GM19043 (cell line): Measurements from ENCODE around the gene EFNA3.

Source experiments
- ATAC-seq: cut with Tn5 transposase; IDR thresholded peaks from one replicate; pipeline ENCODE4 v1.9.1; 2021; ENCODE audit warnings: low read depth; ENCODE audit not compliant: unreplicated experiment

The EFNA3 gene

GRCh38 chr1:155064832-155065429 lies 13.7 kb upstream of the EFNA3 start:
- no peak for ATAC-seq

- ATAC-seq = no peak
Measured at GRCh38 chr1:155066777-155067176, 11.9 kb upstream of the EFNA3 start.

GRCh38 chr1:155068599-155068998 lies 10.0 kb upstream of the EFNA3 start:
- ATAC-seq = no peak

DNA sequence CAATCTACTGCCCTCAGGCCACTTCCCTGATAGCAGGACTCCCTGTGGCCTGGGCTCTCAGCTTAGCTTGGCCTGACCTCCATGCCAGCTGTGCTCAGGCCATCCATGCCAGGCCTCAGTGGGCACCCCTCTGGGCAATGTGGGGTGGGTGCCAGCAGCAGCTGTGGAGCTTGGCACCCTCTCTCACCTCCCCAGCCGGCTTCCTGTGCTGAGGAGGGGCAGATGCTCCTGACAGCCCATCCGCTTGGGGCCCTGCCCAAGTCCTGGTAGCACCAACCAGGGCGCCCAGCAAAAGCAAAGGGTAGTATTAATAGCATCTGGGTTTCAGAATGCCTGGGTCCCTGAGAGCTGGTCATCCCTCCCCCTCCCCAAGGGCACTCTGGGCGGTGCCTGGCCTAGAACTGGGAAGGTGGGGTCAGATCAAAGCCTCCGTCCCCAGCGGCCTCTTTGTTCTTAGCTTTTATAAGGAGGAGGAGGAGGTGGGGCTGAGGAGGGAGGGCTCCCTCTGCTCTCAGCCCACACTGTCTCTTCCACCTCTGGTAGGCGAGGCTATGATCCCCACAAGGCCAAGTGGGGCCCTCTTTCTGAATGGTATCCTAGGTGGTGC lies 9.0 kb upstream of the EFNA3 start:
- no peak for ATAC-seq

DNA sequence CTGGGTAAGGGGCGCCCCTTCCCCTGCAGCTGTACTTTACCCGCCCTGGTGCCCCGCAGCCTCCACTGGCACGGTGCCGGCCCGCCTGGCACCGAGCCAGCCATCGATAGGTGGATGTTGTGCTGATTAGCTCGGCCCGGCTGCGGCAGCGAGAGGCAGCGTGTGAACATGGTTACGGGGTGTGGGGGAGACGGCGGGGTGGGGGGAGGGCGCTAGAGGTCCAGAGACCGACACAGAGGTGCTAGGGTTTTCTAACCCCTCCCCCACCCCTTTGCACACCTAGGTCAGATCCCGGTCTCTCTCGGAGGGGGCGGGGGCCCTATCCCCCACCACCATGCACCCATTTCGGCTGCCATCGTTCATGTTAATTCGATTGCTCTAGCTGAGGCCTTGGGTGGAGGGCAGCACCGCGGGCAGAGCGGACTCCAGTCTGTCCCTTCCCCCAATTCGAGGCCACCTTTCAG lies 8.4 kb upstream of the EFNA3 start:
- ATAC-seq = no peak

DNA sequence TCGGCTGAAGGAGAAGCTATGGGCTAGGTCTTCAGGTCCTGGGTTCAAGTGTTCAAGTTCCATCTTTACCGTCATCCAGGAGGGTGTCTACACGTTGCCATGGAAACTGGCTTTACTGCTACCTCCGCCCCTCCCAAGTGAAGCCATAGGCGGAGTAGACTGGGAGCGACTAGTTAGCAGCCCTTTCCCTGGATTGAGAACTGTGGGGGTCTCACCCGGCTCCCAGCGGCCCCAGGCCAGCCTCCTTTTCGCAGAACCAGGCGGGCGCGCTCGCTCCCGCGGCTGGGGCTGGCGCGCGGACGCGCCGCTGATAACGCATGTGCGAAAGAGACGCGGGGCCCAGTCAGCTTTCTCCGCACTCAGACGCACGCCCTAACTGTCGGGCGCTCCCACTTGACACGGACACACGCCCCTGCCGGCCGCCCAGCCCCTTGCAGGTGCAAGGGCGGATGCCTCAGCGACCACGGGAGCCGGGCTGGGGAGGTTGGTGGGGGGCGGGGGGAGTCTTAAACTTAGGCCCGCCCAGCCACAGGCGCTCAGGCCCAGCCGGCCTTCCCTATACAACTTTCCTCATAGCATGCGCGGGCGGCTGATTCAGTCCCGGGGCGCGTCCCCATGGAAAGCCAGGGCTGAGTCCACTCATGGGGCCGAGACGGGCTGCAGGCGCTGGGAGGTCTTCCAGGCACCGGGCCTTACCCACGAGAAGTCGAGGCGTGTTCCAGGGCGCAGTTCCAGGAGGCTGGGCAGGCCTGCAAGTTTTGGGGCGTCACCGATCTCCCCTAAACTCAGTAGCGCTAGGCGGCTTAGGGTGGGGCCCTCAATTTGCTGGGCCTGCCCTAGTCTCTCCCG lies 7.7 kb upstream of the EFNA3 start:
- ATAC-seq = peak; percentile 70

- no peak for ATAC-seq
Measured at GRCh38 chr1:155071701-155072100, 6.9 kb upstream of the EFNA3 start.

- no peak for ATAC-seq
Measured at GRCh38 chr1:155072531-155073289, 5.9 kb upstream of the EFNA3 start.

DNA sequence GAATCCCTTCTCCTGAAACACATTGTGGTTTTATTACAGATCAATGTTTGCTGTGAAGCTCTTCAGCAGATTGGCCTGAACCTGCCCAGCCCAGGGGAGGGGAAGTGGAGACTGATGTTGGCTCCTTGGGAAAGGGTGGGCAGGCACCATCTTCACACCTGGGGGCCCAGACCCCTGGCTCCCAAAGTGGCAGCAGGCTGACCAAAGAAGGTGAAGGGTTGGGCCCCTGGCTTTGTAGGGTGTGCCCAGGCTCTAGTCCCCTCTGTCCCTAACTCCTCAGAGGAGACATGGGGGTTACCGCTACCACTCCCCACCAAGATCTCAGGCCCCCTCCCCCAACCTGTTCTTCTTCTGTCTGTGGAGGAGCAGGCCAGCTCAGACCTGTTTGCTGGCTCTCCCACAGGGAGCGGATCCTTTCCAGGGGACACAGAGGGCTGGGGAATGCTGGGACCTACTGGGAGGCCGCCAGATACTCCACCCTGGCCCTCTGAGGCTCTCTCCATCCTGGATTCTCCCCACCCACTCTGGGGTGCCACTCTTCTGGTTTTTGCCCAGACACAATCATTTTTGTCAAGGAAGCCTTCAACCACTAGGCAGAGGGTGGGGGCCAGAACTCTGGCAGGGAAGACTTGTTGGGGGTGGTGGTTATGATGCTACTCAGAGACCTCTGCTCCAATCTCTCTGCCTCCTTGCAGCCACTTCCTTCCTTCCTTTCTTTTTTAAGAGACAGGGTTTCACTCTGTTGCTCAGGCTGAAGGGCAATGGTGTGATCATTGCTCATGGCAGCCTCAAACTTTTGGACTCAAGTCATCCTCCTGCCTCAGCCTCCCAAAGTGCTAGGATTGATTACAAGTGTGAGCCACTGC lies 5.0 kb upstream of the EFNA3 start:
- no peak for ATAC-seq

GRCh38 chr1:155075535-155075934 lies 3.1 kb upstream of the EFNA3 start:
- no peak for ATAC-seq

DNA sequence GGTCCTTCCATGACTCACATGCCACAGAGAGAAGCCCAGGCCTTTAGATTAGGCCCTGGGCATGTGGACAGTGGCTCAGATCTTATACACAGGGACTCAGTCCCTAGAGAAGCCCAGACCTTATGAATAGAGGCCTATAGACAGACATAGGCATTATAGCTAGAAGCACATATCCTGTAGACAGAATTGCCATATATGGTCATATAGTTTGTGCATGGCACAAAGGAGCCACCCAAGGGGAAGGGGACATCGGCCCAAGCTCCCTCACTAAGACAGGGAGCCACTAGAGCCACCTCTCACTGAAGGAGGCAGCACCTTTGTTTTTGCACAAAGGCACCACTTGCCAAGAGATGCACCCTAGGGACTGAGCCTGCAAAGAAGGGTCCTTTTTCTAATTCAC lies 2.3 kb upstream of the EFNA3 start:
- no peak for ATAC-seq

- ATAC-seq = no peak
Measured at GRCh38 chr1:155077346-155077745, 1.3 kb upstream of the EFNA3 start.

- no peak for ATAC-seq
Measured at GRCh38 chr1:155077758-155078445, 735 bp upstream of the EFNA3 start.

DNA sequence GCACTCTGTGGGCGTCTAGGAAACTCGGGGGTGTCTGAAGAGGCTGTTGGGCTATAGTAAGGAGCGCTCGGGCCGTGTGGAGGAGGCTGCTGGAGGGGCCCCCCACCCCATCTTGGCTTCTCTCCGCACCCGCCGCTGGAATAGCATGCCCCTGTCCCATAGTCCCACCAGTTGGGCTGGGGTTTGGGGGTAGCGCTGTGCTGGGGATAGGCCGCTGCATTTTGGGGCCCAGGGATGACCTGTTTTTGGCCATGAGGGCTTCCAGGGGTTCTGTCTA lies 511 bp downstream of the EFNA3 start:
- ATAC-seq = no peak

DNA sequence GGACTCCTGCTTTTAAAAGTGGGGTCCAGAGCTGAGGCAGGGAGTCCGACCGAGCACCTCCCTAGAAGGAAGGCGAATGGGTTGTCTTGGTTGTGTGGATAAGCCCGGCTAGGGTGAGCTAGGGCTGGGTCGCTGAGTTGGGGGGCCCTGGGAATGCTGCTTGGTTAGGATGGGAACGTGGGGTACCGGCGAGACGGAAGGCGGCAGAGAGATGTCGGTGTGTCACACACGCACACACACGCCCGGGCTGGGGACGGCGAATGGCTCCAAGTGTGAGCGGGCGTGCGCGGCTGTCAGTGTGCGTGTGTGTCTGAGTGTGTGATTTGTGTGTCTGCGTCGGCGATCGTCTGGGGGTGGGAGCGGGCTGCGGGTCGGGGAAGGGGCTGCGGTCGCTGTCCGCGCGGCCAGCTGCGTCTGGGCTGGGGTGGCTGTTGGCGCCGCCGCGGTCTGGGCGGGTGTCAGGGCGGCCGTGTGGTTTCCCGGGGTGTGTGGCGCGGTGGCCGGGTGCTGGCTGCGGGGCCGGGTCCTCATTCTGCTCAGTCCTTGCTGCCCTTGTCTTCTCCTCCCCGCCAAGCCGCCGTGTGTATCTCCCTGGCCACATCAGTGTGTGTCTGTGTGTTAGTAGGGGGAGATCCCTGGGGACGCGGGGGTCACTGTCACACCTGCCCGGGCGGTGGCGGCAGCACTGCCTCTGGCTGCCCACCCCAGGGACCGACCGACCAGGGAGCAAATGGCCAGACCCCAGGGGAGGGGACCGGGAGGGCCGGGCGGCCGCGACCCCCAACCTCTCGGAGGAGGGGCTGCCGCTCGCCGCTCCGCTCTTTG lies 1.1 kb downstream of the EFNA3 start:
- no peak for ATAC-seq

GRCh38 chr1:155080312-155081228 lies 1.9 kb downstream of the EFNA3 start:
- ATAC-seq = no peak

DNA sequence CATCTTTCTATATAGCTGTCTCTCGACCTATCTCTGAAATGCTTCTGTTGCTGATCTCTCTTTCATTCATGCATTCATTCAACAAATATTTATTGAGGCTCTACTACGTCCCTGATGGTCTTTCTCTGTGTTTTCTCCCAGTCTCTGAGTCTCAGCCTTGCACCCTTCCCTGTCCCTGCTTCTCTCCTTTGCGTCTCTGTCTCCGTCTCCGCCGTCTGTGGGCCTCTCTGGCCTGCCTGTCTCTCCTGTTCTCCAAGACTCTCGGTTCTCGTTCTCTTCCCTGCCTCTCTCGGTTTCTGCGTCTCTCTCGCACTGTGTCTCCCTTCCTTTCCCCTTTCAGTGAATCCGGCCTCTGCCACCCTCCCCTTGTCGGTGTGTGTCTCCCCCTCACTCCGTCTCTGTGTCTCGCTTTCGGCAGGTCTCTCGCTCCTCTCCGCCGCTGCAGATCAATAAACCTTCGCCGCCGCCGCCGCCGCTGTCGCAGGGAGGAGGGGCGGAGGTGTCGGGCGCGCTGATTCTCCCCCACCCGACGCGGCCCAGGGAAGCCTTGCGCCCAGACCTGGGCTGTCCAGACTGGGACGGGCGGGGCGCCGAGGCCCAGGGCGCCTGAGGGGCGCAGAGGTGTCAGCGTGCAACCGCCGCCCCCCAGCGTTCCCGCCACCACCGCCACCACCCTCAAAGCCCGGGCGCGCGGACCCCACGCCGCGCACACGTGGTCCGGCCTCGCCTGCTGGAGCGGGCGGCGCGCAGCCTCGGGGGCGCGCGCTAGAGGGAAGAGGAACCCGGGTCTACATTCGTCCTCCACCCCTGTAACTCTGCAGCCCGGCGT lies 3.0 kb downstream of the EFNA3 start:
- no peak for ATAC-seq
